GM12874 (cell line): Measurements from ENCODE around the gene MACROD2.

Source experiments
- CTCF ChIP-seq: IDR thresholded peaks from 2 replicates; pipeline ENCODE4 v1.5.1; 2011; ENCODE audit warnings: low read depth, mild to moderate bottlenecking, control low read depth, low read length, moderate library complexity; ENCODE audit not compliant: insufficient read depth

The MACROD2 gene

DNA sequence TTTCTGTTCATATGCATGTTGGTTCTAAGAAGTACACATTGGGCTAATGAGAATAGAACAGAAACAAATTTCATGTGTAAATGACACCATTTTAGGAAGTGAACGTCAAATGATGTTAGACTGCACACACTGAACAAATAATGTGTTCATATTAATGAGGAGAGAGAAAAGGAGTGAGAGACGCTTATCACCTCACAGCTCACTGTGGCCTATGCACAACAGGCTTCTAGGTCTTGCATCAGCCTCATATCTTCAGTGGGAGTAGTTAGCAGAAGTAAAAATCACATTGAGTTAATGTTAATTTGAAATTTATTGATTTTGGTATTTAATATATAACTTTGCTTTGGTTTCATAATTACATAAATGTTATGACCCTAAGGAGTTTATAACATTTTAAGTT, 454.9 kb downstream of the MACROD2 start:
- TF ChIP-seq CTCF = no peak

GRCh38 chr20:14451458-14451857, 456.1 kb downstream of the MACROD2 start:
- TF ChIP-seq CTCF = no peak

DNA sequence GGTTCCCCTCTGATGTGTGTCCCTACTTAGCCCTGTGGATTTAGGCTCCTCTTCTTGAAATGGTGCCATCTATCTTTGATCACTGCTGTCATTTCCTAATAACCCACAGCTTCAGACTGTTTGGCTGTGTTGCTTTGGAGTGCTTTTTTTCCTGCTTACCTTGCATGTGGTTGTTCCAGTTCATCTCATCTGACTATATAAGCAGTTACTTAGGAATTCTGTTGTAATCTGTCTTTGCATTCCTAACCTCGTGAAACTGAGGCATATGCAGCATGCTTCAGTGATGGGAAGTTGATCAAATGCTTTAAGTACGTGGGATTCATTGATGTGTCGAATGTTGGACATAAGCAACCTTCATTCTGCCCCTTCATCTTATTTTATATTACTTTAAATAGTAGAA, 457.9 kb downstream of the MACROD2 start:
- TF ChIP-seq CTCF = no peak

DNA sequence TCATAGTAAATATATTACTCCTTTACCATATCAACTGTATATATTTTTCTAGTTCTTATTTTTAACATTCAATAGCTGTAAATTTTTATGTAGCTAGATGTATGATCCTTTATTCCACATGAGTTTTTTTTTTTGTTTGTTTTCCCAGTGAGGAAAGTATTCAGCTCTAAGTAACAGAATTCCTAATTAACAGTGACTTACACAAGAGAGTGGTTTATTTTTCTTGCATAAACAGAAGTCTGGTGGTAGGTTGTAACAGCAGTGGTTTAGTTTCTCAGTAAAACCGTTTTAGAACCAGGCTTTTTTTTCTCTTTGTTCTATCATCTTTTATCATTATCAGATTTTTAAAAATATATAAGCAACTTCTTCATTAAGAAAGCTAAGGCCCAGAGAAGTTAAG, 459.0 kb downstream of the MACROD2 start:
- no peak for TF ChIP-seq CTCF

DNA sequence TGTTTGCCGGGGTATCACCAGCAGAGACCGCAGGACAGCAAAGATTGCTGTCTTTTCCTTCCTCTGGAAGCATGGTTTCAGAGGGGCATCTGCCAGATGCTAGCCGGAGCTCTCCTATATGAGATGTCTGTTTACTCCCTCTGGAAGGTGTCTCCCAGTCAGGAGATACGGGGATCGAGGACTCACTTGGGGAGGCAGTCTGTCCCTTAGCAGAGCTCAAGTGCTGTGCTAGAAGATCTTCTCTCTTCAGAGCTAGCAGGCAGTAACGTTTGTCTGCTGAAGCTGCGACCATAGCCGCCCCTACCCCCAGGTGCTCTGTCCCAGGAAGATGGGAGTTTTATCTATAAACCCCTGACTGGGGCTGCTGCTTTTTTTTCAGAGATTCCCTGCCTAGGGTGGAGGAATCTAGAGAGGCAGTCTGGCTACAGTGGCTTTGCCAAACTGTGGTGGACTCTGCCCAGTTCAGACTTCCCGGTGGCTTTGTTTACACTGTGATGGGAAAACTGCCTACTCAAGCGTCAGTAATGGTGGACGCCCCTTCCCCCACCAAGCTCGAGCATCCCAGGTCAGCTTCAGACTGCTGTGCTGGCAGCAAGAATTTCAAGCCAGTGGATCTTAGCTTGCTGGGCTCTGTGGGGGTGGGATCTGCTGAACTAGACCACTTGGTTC, 475.0 kb downstream of the MACROD2 start:
- no peak for TF ChIP-seq CTCF

DNA sequence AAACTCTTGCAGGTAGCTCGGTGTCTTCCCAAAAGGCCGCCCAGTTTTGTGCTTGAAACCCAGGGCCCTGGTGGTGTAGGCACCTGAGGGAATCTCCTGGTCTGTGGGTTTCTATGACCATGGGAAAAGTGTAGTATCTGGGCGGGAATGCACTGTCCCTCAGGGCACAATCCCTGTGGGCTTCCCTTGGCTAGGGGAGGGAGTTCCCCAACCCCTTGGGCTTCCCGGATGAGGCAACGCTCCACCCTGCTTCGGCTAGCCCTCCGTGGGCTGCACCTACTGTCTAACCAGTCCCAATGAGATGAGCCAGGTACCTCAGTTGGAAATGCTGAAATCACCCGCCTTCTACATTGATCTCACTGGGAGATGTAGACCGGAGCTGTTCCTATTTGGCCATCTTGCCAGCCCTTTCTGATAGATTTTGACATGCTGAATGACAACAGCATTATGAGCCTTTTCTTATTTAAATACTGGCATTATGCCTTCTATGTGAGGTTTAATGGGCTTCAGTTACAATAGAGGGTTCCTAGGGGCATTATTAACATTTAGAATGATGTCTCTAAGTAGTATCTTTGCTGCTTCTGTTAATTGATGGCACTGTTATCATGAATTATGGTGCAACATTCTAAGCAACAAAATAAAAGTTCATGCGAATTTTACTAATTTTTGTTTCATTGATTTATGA, 475.8 kb downstream of the MACROD2 start:
- no peak for TF ChIP-seq CTCF

GRCh38 chr20:14477125-14477524, 481.8 kb downstream of the MACROD2 start:
- TF ChIP-seq CTCF = no peak
